VCaP (cell line): ENCODE data around the gene BST1.

Experiments used
- H3K27ac ChIP-seq: fragments of 450-650 bp; 2 replicates; pipeline ENCODE4 v1.5.1; 2017
- TF ChIP-seq, protein P1 (sequence below): fragments of 450-650 bp; conservative IDR thresholded peaks from 2 replicates; pipeline ENCODE4 v1.5.1; 2017; ENCODE audit warnings: mild to moderate bottlenecking, moderate library complexity

Gene BST1

DNA sequence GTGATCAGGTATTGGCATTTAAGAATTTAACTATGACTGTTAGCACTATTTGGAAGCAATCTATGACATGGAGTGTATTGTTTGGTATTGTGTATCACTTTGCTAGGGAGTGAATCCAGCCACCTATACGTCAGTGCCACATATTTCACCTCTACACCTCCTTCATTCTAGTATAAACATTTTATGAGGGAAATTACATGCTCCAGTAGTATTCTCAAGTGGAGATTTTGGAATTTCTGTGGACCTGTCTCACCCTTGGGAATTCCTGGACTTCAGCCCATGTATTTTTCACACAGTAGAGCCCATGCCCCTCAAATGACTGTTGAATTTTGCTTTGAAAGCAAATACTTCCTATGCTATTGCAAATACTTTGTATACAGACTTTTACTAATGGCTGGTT lies 11.3 kb downstream of the BST1 start:
- TF ChIP-seq, protein P1, sequence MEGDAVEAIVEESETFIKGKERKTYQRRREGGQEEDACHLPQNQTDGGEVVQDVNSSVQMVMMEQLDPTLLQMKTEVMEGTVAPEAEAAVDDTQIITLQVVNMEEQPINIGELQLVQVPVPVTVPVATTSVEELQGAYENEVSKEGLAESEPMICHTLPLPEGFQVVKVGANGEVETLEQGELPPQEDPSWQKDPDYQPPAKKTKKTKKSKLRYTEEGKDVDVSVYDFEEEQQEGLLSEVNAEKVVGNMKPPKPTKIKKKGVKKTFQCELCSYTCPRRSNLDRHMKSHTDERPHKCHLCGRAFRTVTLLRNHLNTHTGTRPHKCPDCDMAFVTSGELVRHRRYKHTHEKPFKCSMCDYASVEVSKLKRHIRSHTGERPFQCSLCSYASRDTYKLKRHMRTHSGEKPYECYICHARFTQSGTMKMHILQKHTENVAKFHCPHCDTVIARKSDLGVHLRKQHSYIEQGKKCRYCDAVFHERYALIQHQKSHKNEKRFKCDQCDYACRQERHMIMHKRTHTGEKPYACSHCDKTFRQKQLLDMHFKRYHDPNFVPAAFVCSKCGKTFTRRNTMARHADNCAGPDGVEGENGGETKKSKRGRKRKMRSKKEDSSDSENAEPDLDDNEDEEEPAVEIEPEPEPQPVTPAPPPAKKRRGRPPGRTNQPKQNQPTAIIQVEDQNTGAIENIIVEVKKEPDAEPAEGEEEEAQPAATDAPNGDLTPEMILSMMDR, result no peak
- no peak overlapping the region for H3K27ac ChIP-seq

DNA sequence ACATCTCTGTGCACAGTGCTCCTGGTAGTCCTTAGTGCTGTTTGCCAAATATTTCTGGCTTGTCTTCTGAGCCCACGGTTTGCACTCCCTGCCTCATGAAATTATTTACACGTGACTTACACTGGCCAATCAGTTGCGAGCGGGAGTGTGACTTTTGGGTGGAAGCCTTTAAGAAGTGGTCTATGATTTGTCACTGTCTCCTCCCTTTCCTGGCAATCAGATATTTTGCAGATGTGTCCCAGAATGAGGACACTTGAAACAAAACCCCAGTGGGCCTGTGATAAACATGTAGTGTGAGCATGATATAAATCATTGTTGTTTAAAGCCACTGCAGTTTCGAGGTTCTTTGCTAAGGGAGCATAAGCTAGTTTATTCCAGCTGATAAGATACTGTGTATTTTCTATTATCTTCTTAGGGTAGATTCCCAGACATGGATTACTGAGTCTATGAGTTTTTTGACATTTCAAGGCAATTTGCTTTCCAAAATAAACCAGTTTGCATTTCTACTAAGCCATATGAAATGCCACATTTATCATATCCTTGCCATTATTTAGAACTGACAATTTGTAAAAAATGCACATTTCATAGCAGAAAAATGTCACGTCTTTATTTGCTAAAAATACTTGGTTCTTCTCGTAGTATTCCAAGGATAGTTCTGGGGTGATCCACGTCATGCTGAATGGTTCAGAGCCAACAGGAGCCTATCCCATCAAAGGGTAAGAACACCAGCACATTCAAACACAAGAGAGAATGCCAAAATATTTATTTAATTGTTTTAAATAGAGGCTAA lies 12.0 kb downstream of the BST1 start:
- H3K27ac ChIP-seq, result no peak overlapping the region
- TF ChIP-seq, protein P1, result no peak

DNA sequence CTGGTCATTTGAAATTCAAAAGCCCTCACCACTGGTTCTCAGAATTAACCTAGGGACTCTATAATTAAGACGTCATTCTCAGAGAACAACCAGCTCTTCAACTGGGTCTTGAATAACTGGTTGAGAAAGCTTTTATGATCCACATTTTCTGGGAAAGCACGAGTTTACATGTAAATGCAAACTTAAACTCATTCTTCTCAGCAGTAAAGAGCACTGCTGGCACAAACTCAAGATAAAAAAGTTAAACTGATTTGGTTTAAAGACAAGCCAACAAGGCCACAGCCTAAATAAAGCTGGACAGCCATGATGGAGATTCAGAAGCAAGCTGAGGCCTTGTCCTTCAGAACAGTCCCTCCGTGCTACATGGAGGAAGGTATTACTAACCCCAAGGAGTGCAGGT lies 13.2 kb downstream of the BST1 start:
- TF ChIP-seq, protein P1, result no peak
- H3K27ac ChIP-seq, result no peak overlapping the region

DNA sequence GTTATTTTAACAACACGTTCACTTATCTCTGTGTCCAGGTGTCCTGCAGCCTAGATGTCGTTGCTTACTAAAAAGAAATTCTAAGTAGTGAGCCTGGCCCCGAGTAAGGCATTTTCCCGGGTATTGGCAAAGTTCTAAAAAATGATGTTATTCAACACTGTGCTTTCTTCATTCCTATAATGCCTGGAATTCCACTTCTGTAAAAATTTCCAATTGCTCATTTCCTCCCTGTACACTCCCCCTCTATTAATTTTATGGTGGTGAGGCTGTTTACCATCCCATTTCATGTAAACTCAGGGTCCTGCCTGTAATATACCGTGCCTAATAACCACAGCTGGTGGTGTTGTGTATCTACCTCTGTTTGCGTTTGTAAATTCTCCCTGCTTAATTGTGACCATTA lies 14.2 kb downstream of the BST1 start:
- TF ChIP-seq, protein P1, result no peak
- H3K27ac ChIP-seq, result no peak overlapping the region

DNA sequence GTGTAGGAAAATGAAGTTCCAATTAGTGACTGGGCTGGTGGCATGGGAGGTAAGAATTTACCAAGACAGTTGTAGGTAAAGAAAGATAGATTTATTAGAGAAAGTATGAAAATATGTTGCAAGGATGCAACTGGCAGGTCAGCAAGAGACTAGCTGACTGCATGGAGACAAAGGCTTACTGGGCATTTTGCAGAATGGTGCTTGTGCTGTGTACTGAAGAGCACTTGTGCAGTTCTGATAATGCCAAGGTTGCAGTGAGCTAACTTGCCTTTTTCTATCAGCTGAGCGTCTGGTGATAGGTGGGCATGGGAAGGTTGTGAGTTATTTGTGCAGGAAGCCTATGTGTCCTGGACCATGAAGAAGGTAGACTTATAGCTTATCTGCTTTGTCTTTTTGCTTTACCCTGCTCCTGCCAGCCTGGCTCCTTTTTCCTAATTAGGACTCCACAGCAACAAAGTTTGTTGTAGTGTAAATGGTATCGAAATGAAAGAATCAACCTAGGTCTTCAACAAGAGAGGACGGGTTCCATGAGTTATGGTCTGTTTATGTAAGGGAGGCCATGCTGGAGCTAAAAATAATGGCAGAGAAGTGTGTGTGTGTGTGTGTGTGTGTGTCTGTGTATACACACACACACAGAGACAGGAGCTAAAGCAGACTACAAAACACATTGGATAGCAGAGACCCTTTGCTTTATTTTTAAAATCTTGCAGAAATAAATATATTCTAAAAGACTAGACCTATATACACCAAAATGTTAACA lies 15.0 kb downstream of the BST1 start:
- TF ChIP-seq, protein P1, result no peak
- no peak overlapping the region for H3K27ac ChIP-seq

DNA sequence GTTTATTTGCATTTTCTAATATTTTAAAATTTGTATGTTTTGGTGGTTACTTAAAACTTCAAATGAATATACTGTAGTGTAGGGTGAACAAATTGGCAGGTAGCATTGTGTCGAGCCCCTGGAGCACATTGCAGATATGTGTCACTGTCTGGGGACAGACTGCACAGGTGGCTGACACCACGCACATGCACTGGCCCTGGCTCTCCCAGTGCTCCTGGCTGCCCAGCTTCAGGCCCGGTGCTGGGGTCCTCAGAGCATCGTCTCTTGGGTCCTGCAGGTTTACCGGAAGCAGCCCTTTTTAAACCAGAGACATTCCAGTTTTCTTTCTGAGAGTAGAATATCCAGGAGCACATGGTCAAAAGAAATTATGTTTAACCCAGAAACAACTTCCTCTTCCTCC lies 15.6 kb downstream of the BST1 start:
- TF ChIP-seq, protein P1, result no peak
- no peak overlapping the region for H3K27ac ChIP-seq

DNA sequence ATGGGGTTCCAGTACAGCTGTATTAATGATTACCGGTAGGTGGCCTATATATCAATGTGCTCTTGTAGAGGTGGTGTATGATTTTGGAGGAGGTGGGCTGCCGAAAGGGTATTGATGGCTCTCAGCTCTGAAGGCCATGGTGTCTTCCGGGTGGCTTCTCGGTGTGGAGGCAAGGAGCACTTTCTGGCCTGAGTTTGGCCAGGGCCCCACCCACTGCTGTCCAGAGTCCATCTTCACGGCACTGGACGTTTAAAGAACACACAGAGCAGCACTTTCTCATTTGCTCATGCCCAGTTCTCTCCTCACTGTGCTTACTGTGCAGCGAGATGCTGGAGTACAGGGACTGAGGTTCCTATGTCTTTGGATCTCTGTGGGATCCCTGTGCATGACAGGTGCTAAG lies 16.1 kb downstream of the BST1 start:
- H3K27ac ChIP-seq, result no peak overlapping the region
- TF ChIP-seq, protein P1, result no peak
